Endothelial cell of umbilical vein (primary cell): ENCODE data around the gene MAMSTR. TPM values are rescaled to one million over a fixed set of nuclear protein-coding genes. Genes with fewer than 3 reads are reported as not detected.

Experiments used
- BruUV-seq: library from RNA; stranded (reverse); fragments of 400-500 nt; replicated peaks from 2 replicates; lab custom pipeline; 2021; lab: Mats Ljungman, UMichigan
- CTCF ChIA-PET: fragments of 300-600, 350-600 bp; sonication (Branson Sonifier 250); formaldehyde crosslinking; loops from one replicate; lab custom pipeline; 2021; ENCODE audit warnings: antibody characterized with exemption, inconsistent platforms; lab: Charles Lee
- POLR2A ChIA-PET: fragments of 300-600, 350-600 bp; sonication (Branson Sonifier 250); formaldehyde crosslinking; loops from one replicate; lab custom pipeline; 2021; ENCODE audit warnings: antibody characterized with exemption, inconsistent platforms; lab: Charles Lee
- DNase-seq: peaks from one replicate; pipeline ENCODE4 v3.0.0-alpha.2; 2011; ENCODE audit warnings: low read depth, low spot score
- FAIRE-seq: peaks from 2 replicates; lab custom pipeline; 2011; peaks lifted over from hg19 to GRCh38; lab: Jason Lieb, UNC
- H2AFZ ChIP-seq: 2 replicates; pipeline ENCODE4 v1.6.0; 2012; ENCODE audit warnings: low read depth, low read length, control low read depth, inconsistent platforms
- H3K27ac ChIP-seq: 2 replicates; pipeline ENCODE4 v1.5.1; 2011; ENCODE audit warnings: low read depth, mild to moderate bottlenecking, control low read depth, low read length, moderate library complexity; ENCODE audit not compliant: insufficient read depth
- H3K27me3 ChIP-seq, 2 experiments: 2 replicates each; pipeline versions ENCODE4 v1.6.0 to v1.6.1; 2011; ENCODE audit warnings: low read length in 2 of 2, mixed read lengths in 1 of 2; ENCODE audit not compliant: control insufficient read depth in 2 of 2, insufficient read depth in 2 of 2
- H3K36me3 ChIP-seq, 2 experiments: 2 replicates in 1 of 2; 3 replicates in 1 of 2; pipeline ENCODE4 v1.5.1; 2011; ENCODE audit warnings: low read length in 2 of 2, mild to moderate bottlenecking in 1 of 2, moderate library complexity in 1 of 2; ENCODE audit not compliant: control insufficient read depth in 2 of 2, insufficient read depth in 2 of 2; ENCODE audit errors: extremely low read depth in 1 of 2
- H3K4me1 ChIP-seq: 3 replicates; pipeline ENCODE4 v1.5.1; 2011; ENCODE audit warnings: mild to moderate bottlenecking, low read length; ENCODE audit not compliant: control insufficient read depth, insufficient read depth; ENCODE audit errors: extremely low read depth
- H3K4me2 ChIP-seq: 2 replicates; pipeline ENCODE4 v1.6.1; 2011; ENCODE audit warnings: low read length, control low read depth, mixed read lengths; ENCODE audit not compliant: insufficient read depth
- H3K4me3 ChIP-seq, 3 experiments: fragments of 200-600 bp in 1 of 3; sonication (generic), shearing (Covaris generic) in 1 of 3; replicated peaks in 1 of 3; 2 replicates each; pipeline ENCODE4 v1.5.1; 2011 to 2016; ENCODE audit warnings: control low read depth in 3 of 3, low read length in 3 of 3, mild to moderate bottlenecking in 2 of 3, inconsistent platforms in 1 of 3, low read depth in 1 of 3, moderate library complexity in 1 of 3; ENCODE audit not compliant: insufficient read depth in 1 of 3
- H3K79me2 ChIP-seq: 2 replicates; pipeline ENCODE4 v1.6.0; 2012; ENCODE audit warnings: low read length, inconsistent platforms; ENCODE audit not compliant: control insufficient read depth, insufficient read depth
- H3K9ac ChIP-seq: replicated peaks from 2 replicates; pipeline ENCODE3; 2011; ENCODE audit warnings: low read length, control low read depth; ENCODE audit not compliant: insufficient read depth; ENCODE audit errors: extremely low read depth
- H3K9me1 ChIP-seq: replicated peaks from 3 replicates; pipeline ENCODE4 v1.6.0; 2011; ENCODE audit warnings: mild to moderate bottlenecking, low read length; ENCODE audit not compliant: control insufficient read depth, insufficient read depth; ENCODE audit errors: extremely low read depth
- H3K9me3 ChIP-seq: replicated peaks from 2 replicates; pipeline ENCODE4 v1.5.1; 2012; ENCODE audit warnings: low read length, inconsistent platforms; ENCODE audit not compliant: control insufficient read depth, insufficient read depth
- H4K20me1 ChIP-seq: replicated peaks from 2 replicates; pipeline ENCODE3; 2011; ENCODE audit warnings: mild to moderate bottlenecking, low read length; ENCODE audit not compliant: control insufficient read depth, insufficient read depth; ENCODE audit errors: extremely low read depth
- CTCF ChIP-seq, 2 donors: IDR thresholded peaks; 1 replicate in 1 of 2; 2 replicates in 1 of 2; pipeline ENCODE4 v1.5.1; 2011; ENCODE audit warnings: low read length in 2 of 2, mild to moderate bottlenecking in 2 of 2, moderate library complexity in 2 of 2, control low read depth in 1 of 2, inconsistent platforms in 1 of 2, low read depth in 1 of 2; ENCODE audit not compliant: insufficient read depth in 1 of 2; ENCODE audit errors: extremely low read depth in 1 of 2
- EZH2 ChIP-seq: IDR thresholded peaks from 2 replicates; pipeline ENCODE4 v1.6.1; 2012; ENCODE audit warnings: borderline replicate concordance, low read depth, mild to moderate bottlenecking, moderate library complexity, low read length, inconsistent platforms; ENCODE audit not compliant: severe bottlenecking
- FOS ChIP-seq: IDR thresholded peaks from 2 replicates; pipeline ENCODE4 v1.6.1; 2011; ENCODE audit warnings: mild to moderate bottlenecking, low read length, moderate library complexity, borderline replicate concordance; ENCODE audit not compliant: insufficient read depth
- GATA2 ChIP-seq: IDR thresholded peaks from 2 replicates; pipeline ENCODE4 v1.7.0; 2011; ENCODE audit warnings: low read depth, mild to moderate bottlenecking, moderate library complexity, mixed read lengths, low read length; ENCODE audit not compliant: insufficient read length, insufficient read depth
- JUN ChIP-seq: IDR thresholded peaks from 2 replicates; pipeline ENCODE4 v1.6.1; 2011; ENCODE audit warnings: borderline replicate concordance, low read depth; ENCODE audit not compliant: insufficient read length, insufficient read depth
- MYC ChIP-seq: IDR thresholded peaks from one replicate; pipeline ENCODE4 v1.6.1; 2011; ENCODE audit warnings: mild to moderate bottlenecking, low read depth, low read length
- POLR2A ChIP-seq: IDR thresholded peaks from 2 replicates; pipeline ENCODE4 v1.6.1; 2012; ENCODE audit warnings: low read depth, mild to moderate bottlenecking, control low read depth, low read length
- POLR2AphosphoS5 ChIP-seq: IDR thresholded peaks from 2 replicates; pipeline ENCODE4 v1.6.1; 2012; ENCODE audit warnings: low read depth, mild to moderate bottlenecking, control low read depth, low read length, moderate library complexity; ENCODE audit not compliant: insufficient read depth
- dilution Hi-C: fragments of 300-500 bp; cut with MboI; formaldehyde crosslinking; loops from one replicate; pipeline ENCODE4 v1.15.0; 2019; ENCODE audit warnings: low sequenced_read_pairs; ENCODE audit not compliant: extremely low pct_ligation_motif_present
- intact Hi-C: fragments of 100-400 bp; cut with micrococcal nuclease; formaldehyde crosslinking; loops from one replicate; pipeline ENCODE4 v1.10.0; 2022
- polyA plus RNA-seq, 4 experiments: library from polyadenylated mRNA; depleted of rRNA in 3 of 4; stranded (reverse) in 3 of 4; unstranded in 1 of 4; fragments of >200 nt; gene quantifications; 2 replicates each; pipeline versions ENCODE4 v1.2.1 to v1.2.3, GENCODE V29; 2011 to 2012; ENCODE audit warnings: missing spikeins in 1 of 4
- total RNA-seq: library from RNA; stranded (reverse); gene quantifications from 2 replicates; pipeline ENCODE4 v1.2.3, GENCODE V29; 2021
- TF ChIP-seq, protein P1 (sequence below): IDR thresholded peaks from 2 replicates; pipeline ENCODE4 v1.6.1; 2011; ENCODE audit not compliant: insufficient read depth, insufficient read length

Gene MAMSTR
- total and polyA plus RNA-seq, 2 donors (not counting 3 experiments of a cell fraction or from before 2014, with no cell fraction given) = 0.57 to 0.84 TPM

DNA sequence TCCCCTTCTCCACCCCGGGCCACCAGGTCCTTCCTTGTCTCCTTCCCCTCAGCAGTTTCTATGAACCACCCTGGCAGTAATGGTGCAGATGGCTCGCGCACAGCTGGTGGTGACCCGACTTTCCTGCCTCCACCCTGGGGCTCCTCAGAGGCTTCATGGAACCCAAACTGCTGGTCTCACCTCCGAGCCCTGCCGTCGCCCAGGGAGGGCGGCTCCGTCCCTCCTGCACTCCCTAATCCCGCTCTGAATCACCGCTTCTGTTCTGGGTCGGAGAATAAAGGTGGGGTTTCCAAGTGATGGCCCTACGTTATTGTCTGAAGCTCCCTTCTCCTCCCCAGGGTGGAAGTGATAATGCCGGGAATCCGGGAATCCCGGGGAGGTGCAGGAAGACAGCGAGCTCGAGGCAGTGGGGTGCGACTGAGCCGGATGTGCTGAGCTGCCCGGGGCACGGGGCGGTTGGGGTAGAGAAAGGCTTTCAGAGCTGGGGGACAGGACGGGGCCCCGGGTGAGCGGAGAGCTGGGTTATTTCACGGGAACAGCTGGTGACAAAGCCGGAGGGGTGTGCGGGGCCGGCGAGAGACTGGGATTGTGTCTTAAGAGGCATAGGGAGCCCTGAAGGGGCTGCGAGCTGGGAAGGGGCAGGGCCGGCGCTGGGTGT, 23.0 kb downstream of the MAMSTR start:
- Histone ChIP-seq H3K27ac (no peak overlapping the region), H3K4me3 (peak overlapping the region in 2 of 3 experiments; percentile 6 to 44), H3K9me1 (no peaks in the 10 kb centered on the region), H3K4me1 (peaks cover 16% of the 10 kb centered on the region), H3K27me3 (no peaks in the 10 kb centered on the region), H3K36me3 (no peaks in the 10 kb centered on the region), H3K79me2 (no peaks in the 10 kb centered on the region), H4K20me1 (no peaks in the 10 kb centered on the region), H3K4me2 (peak overlapping the region; percentile 68), H3K9me3 (no peaks in the 10 kb centered on the region), H2AFZ (peak overlapping the region; percentile 97), H3K9ac (no peak overlapping the region)
- no peak for TF ChIP-seq CTCF (IDR thresholded peaks at IDR 0.05; ENCODE audit: extremely low read depth in 1 of 2, insufficient read depth in 1 of 2, low read depth in 1 of 2, low read length in 2 of 2)
- TF ChIP-seq EZH2 = no peak
- TF ChIP-seq, protein P1, sequence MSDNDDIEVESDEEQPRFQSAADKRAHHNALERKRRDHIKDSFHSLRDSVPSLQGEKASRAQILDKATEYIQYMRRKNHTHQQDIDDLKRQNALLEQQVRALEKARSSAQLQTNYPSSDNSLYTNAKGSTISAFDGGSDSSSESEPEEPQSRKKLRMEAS = no peak
- no peak for TF ChIP-seq FOS
- no peak for TF ChIP-seq GATA2
- TF ChIP-seq POLR2A = no peak
- no peak for TF ChIP-seq POLR2AphosphoS5
- TF ChIP-seq JUN = no peak
- TF ChIP-seq MYC = no peak
- no peak for DNase-seq
- no TSS peak for BruUV-seq
- POLR2A ChIA-PET = interaction anchor here (0.6 kb wide), 2 partner anchors 265 to 429 kb away, joined by 3 read pairs; no protein-coding TSS in a partner anchor
- intact Hi-C loops = no loop called here
- CTCF ChIA-PET = interaction anchor here (0.6 to 2.8 kb wide), 6 partner anchors 16 to 67 kb away, joined by 3 to 10 read pairs (median 5); partner anchors contain the start of gene CA11
- dilution Hi-C loops = no loop called here
- peak; percentile 46 for FAIRE-seq
